NCI-H1436 treated with DMSO at 0.1 percent for 48 hours (cell line): ENCODE measurements around the gene ARF5.

Source experiments
- DNase-seq: peaks from one replicate; lab custom pipeline; 2025; lab: John Stamatoyannopoulos, UW

ARF5 gene

DNA sequence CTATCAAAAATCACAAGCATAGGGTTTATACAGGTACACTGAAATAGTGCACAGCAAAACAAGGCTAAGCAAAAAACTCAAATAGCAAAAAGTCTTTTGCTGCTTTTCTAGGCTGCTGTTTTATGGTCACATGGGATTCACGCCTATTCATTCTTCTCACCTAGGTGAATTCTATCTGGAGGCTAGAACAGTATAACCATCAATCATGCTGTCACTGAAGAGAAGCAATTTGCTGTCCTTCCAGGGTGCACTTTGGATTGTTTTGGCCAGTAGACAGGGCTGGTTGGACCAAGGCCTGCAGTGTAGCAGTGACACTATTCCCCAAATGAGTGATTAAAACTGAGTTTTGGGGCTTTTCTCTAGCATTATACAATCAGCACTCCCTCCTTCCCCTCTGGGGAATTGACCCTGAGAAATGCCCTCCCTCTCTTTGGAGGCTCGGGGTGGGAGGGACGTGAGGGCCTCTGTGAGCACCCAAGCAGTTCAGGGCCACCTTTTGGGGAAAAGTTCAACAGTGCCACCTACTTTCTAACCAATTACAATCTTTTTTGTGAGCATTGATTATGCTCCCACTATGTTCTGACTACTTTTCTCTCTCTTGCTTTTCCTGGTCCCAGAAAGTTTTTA is 47.6 kb downstream of the ARF5 start:
- DNase-seq, result no peak

DNA sequence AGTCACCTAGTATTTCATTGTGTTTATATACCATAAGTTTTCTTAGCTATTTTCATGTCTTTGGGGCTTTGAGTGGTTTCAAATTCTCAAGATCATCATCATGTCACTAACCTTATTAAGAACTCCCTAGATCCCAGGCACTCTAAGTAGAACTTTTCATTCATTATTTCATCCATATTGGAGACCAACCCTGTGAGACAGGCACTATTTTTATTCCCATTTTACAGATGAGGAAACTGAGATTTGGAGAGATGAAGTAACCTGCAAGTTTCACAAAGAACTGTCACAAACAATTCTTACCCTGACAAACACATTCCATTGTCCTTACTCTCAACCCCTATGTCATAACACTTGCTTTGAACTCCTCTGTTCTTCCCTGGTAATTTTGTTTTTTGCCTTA is 50.0 kb downstream of the ARF5 start:
- DNase-seq, result no peak
